ENCODE measurements around the gene NTM.

GRCh38 chr11:132184079-132184478 is 813.7 kb downstream of the NTM start:
- no peak for TF ChIP-seq ZNF324 (tag by site-specific recombination; IDR thresholded peaks at IDR 0.05)
- no peak for TF ChIP-seq CTCF (tag by site-specific recombination; IDR thresholded peaks at IDR 0.05)
- TF ChIP-seq ELK4 (IDR thresholded peaks at IDR 0.05; ENCODE audit: borderline replicate concordance, low read depth, low read length), result no peak
- no peak for TF ChIP-seq ZNF26 (tag by site-specific recombination; IDR thresholded peaks at IDR 0.05)
- no peak for TF ChIP-seq SCRT1 (tag by site-specific recombination; IDR thresholded peaks at IDR 0.05; ENCODE audit: borderline replicate concordance)

Measured in HEK293 (cell line).